B cell (primary cell): ENCODE measurements around the gene PDE4C. TPM values are rescaled to one million over a fixed set of nuclear protein-coding genes. Genes with fewer than 3 reads are reported as not detected.

Source experiments
- ATAC-seq: fragments of 200-7000 bp; cut with Tn5 transposase; one replicate; pipeline ENCODE4 v1.10.0; 2021; ENCODE audit warnings: low read depth, mild to moderate bottlenecking, moderate number of reproducible peaks, moderate library complexity
- CTCF ChIA-PET: fragments of 350-600 bp; sonication (Branson Sonifier 250); formaldehyde crosslinking; loops from one replicate; lab custom pipeline; 2021; ENCODE audit warnings: antibody characterized with exemption, inconsistent platforms; lab: Charles Lee
- POLR2A ChIA-PET: fragments of 350-600 bp; sonication (Branson Sonifier 250); formaldehyde crosslinking; loops from one replicate; lab custom pipeline; 2021; ENCODE audit warnings: antibody characterized with exemption; lab: Charles Lee
- DNase-seq: peaks from one replicate; pipeline ENCODE4 v3.0.0; 2013
- H2AFZ ChIP-seq: 2 replicates; pipeline ENCODE4 v1.6.1; 2012; ENCODE audit warnings: mild to moderate bottlenecking, low read depth, low read length; ENCODE audit not compliant: insufficient read depth, poor library complexity, severe bottlenecking
- H3K27ac ChIP-seq, 2 donors: 1 replicate in 1 of 2; 2 replicates in 1 of 2; pipeline ENCODE4 v1.5.1; 2012 to 2013; ENCODE audit warnings: low read length in 2 of 2, mild to moderate bottlenecking in 2 of 2, moderate library complexity in 1 of 2
- H3K27me3 ChIP-seq, 4 experiments: fragments of 200-600 bp in 1 of 4; sonication (generic) in 1 of 4; replicated peaks in 1 of 4; 1 replicate in 2 of 4; 2 replicates in 2 of 4; pipeline versions ENCODE4 v1.6.1 to v1.7.0; 2013 to 2016; ENCODE audit warnings: low read length in 3 of 4, mild to moderate bottlenecking in 2 of 4, mixed read lengths in 1 of 4, moderate library complexity in 1 of 4; ENCODE audit not compliant: insufficient read depth in 4 of 4, control insufficient read depth in 3 of 4; ENCODE audit errors: control extremely low read depth in 1 of 4
- H3K36me3 ChIP-seq, 2 experiments: replicated peaks in 1 of 2; 1 replicate in 1 of 2; 2 replicates in 1 of 2; pipeline versions ENCODE4 v1.6.1 to v1.7.1; 2013; ENCODE audit warnings: low read length in 1 of 2; ENCODE audit not compliant: insufficient read depth in 2 of 2, control insufficient read depth in 1 of 2; ENCODE audit errors: control extremely low read depth in 1 of 2, extremely low read depth in 1 of 2
- H3K4me1 ChIP-seq, 2 donors: fragments of 200-600 bp in 1 of 2; sonication (generic) in 1 of 2; 1 replicate in 1 of 2; 2 replicates in 1 of 2; pipeline versions ENCODE4 v1.5.1 to v1.6.1; 2013 to 2017; ENCODE audit warnings: low read length in 2 of 2; ENCODE audit not compliant: control insufficient read depth in 2 of 2, insufficient read depth in 2 of 2
- H3K4me2 ChIP-seq: replicated peaks from 2 replicates; pipeline ENCODE3; 2012; ENCODE audit warnings: mild to moderate bottlenecking, low read depth, low read length; ENCODE audit not compliant: poor library complexity, severe bottlenecking
- H3K4me3 ChIP-seq, 5 experiments: fragments of 200-600 bp in 1 of 5; sonication (generic) in 1 of 5; 1 replicate in 3 of 5; 2 replicates in 2 of 5; pipeline versions ENCODE4 v1.5.1 to v1.7.0; 2011 to 2016; ENCODE audit warnings: low read length in 4 of 5, mild to moderate bottlenecking in 4 of 5, low read depth in 2 of 5, control low read depth in 1 of 5, moderate library complexity in 1 of 5; ENCODE audit not compliant: insufficient read depth in 1 of 5; ENCODE audit errors: control extremely low read depth in 1 of 5, extremely low read depth in 1 of 5
- H3K79me2 ChIP-seq: fragments of 200-600 bp; sonication (generic); one replicate; pipeline ENCODE4 v1.6.0; 2016; ENCODE audit warnings: low read length; ENCODE audit not compliant: control insufficient read depth, insufficient read depth
- H3K9ac ChIP-seq: fragments of 200-600 bp; sonication (generic); 2 replicates; pipeline ENCODE4 v1.6.1; 2017; ENCODE audit warnings: mild to moderate bottlenecking, low read length, moderate library complexity
- H3K9me3 ChIP-seq, 3 donors: one replicate each; pipeline versions ENCODE4 v1.6.1 to v1.7.1; 2013; ENCODE audit warnings: low read length in 2 of 3; ENCODE audit not compliant: control insufficient read depth in 2 of 3, insufficient read depth in 1 of 3; ENCODE audit errors: control extremely low read depth in 1 of 3
- H4K20me1 ChIP-seq: 2 replicates; pipeline ENCODE4 v1.6.0; 2012; ENCODE audit warnings: mild to moderate bottlenecking, low read length; ENCODE audit not compliant: insufficient read depth, control insufficient read depth, poor library complexity, severe bottlenecking
- H3K27ac Mint-ChIP-seq: one replicate; pipeline ENCODE4 v1.8.0; 2021; ENCODE audit warnings: mixed read lengths
- H3K27me3 Mint-ChIP-seq: one replicate; pipeline ENCODE4 v1.8.0; 2021; ENCODE audit warnings: mixed read lengths
- H3K4me1 Mint-ChIP-seq: one replicate; pipeline ENCODE4 v1.8.0; 2021; ENCODE audit warnings: mixed read lengths
- H3K4me3 Mint-ChIP-seq: one replicate; pipeline ENCODE4 v1.8.0; 2021; ENCODE audit warnings: mixed read lengths
- H3K9me3 Mint-ChIP-seq: one replicate; pipeline ENCODE4 v1.8.0; 2022; ENCODE audit warnings: mixed read lengths; ENCODE audit not compliant: insufficient read depth
- EZH2 ChIP-seq: IDR thresholded peaks from 2 replicates; pipeline ENCODE4 v1.6.1; 2012; ENCODE audit warnings: borderline replicate concordance, low read depth, mild to moderate bottlenecking, moderate library complexity, low read length; ENCODE audit not compliant: insufficient read depth, poor library complexity, severe bottlenecking
- WGBS: methylation state at CpG from one replicate; pipeline ENCODE4 v1.1.5; 2013; ENCODE audit warnings: missing lambda C conversion rate; ENCODE audit not compliant: insufficient coverage; 5-methylcytosine and 5-hydroxymethylcytosine counted together
- intact Hi-C: fragments of 100-400 bp; cut with micrococcal nuclease; formaldehyde crosslinking; loops from one replicate; pipeline ENCODE4 v1.10.0; 2022
- polyA plus RNA-seq: library from polyadenylated mRNA; depleted of rRNA; stranded (reverse); fragments of >200 nt; gene quantifications from 2 replicates; pipeline ENCODE4 v1.2.3, GENCODE V29; 2012
- total RNA-seq, 2 donors: library from RNA; stranded (reverse); fragments of 120-200 nt in 1 of 2; gene quantifications; 1 replicate in 1 of 2; 2 replicates in 1 of 2; pipeline versions ENCODE4 v1.2.3 to v1.2.4, GENCODE V29; 2013 to 2022
- TF ChIP-seq, protein P1 (sequence below): fragments of 200-600 bp; IDR thresholded peaks from one replicate; pipeline ENCODE4 v1.8.0; 2022; ENCODE audit warnings: antibody characterized with exemption, mild to moderate bottlenecking

Gene PDE4C
- total and polyA plus RNA-seq, 2 donors (not counting 1 experiment from before 2014, with no cell fraction given), result not detected

- Histone ChIP-seq H2AFZ (no peak overlapping the region), H3K36me3 (no peaks in the 10 kb centered on the region), H4K20me1 (no peaks in the 10 kb centered on the region), H3K9me3 (peaks cover 0 to 25% (median 6%) of the 10 kb centered on the region in 3 donors), H3K4me3 (no peak overlapping the region), H3K9ac (no peak overlapping the region), H3K79me2 (no peaks in the 10 kb centered on the region), H3K27me3 (peaks cover 0 to 70% (median 30%) of the 10 kb centered on the region in 4 experiments), H3K27ac (no peak overlapping the region), H3K4me2 (no peak overlapping the region), H3K4me1 (peaks cover 21 to 22% of the 10 kb centered on the region in 2 donors)
- H3K9me3 Mint-ChIP-seq, result no peaks in the 10 kb centered on the region
- H3K4me1 Mint-ChIP-seq, result peaks cover 20% of the 10 kb centered on the region
- no peak overlapping the region for H3K27ac Mint-ChIP-seq
- DNase-seq, result no peak
- peaks cover 68% of the 10 kb centered on the region for H3K27me3 Mint-ChIP-seq
- no peak overlapping the region for H3K4me3 Mint-ChIP-seq
- ATAC-seq, result no peak
- ChIA-PET CTCF (interaction anchor here (3.0 kb wide), 1 partner anchor 19 kb away, joined by 10 read pairs; no protein-coding TSS in a partner anchor), POLR2A (no interaction called here)
- WGBS, result 67% methylated on average over 2 of the region's 6 CpGs
- intact Hi-C loops, result no loop called here
- TF ChIP-seq, protein P1, sequence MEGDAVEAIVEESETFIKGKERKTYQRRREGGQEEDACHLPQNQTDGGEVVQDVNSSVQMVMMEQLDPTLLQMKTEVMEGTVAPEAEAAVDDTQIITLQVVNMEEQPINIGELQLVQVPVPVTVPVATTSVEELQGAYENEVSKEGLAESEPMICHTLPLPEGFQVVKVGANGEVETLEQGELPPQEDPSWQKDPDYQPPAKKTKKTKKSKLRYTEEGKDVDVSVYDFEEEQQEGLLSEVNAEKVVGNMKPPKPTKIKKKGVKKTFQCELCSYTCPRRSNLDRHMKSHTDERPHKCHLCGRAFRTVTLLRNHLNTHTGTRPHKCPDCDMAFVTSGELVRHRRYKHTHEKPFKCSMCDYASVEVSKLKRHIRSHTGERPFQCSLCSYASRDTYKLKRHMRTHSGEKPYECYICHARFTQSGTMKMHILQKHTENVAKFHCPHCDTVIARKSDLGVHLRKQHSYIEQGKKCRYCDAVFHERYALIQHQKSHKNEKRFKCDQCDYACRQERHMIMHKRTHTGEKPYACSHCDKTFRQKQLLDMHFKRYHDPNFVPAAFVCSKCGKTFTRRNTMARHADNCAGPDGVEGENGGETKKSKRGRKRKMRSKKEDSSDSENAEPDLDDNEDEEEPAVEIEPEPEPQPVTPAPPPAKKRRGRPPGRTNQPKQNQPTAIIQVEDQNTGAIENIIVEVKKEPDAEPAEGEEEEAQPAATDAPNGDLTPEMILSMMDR, result no peak
- no peak for TF ChIP-seq EZH2
Measured at GRCh38 chr19:18234194-18234593, 8.0 kb upstream of the PDE4C start.

- POLR2A ChIA-PET, result interaction anchor here (0.5 to 1.1 kb wide), 5 partner anchors 28 to 172 kb away, joined by 3 to 5 read pairs (median 3); no protein-coding TSS in a partner anchor
- peaks cover 0 to 25% (median 6%) of the 10 kb centered on the region in 3 donors for H3K9me3 ChIP-seq
- CTCF ChIA-PET, result interaction anchor here (0.6 to 3.0 kb wide), 6 partner anchors 14 to 155 kb away, joined by 3 to 10 read pairs (median 4); no protein-coding TSS in a partner anchor
- H3K79me2 ChIP-seq, result no peaks in the 10 kb centered on the region
- DNase-seq (peak; percentile 74), ATAC-seq (peak; percentile 60)
- 25% methylated on average over 26 of the region's 37 CpGs for WGBS
- no peak overlapping the region for H3K4me3 ChIP-seq
- intact Hi-C loops, result no loop called here
- H3K4me1 Mint-ChIP-seq, result peaks cover 20% of the 10 kb centered on the region
- H3K27ac Mint-ChIP-seq, result peak overlapping the region; percentile 32
- no peak overlapping the region for H3K4me2 ChIP-seq
- H3K9me3 Mint-ChIP-seq, result no peaks in the 10 kb centered on the region
- no peak overlapping the region for H3K9ac ChIP-seq
- no peaks in the 10 kb centered on the region for H4K20me1 ChIP-seq
- no peak overlapping the region for H3K27ac ChIP-seq
- H2AFZ ChIP-seq, result no peak overlapping the region
- no peak for TF ChIP-seq EZH2
- TF ChIP-seq, protein P1, result no peak
- peaks cover 65% of the 10 kb centered on the region for H3K27me3 Mint-ChIP-seq
- H3K4me1 ChIP-seq, result peaks cover 21 to 22% of the 10 kb centered on the region in 2 donors
- no peaks in the 10 kb centered on the region for H3K36me3 ChIP-seq
- H3K4me3 Mint-ChIP-seq, result no peak overlapping the region
- H3K27me3 ChIP-seq, result peaks cover 0 to 72% (median 30%) of the 10 kb centered on the region in 4 experiments
Measured at GRCh38 chr19:18233224-18233825, 7.1 kb upstream of the PDE4C start.
